Fibroblast of peridontal ligament (primary cell): ENCODE results near the gene GPR132.
"Not testable (repeated sequence)": the region's sequence is repeated elsewhere in the genome, so short reads cannot be mapped to it uniquely, and the experiment has no call there.

Experiments used
- DNase-seq: peaks from one replicate; pipeline ENCODE4 v3.0.0-alpha.2; 2010; ENCODE audit errors: extremely low read depth

The GPR132 gene

GRCh38 chr14:105075379-105076295, 10.4 kb upstream of the GPR132 start:
- peak; percentile 11 for DNase-seq

DNA sequence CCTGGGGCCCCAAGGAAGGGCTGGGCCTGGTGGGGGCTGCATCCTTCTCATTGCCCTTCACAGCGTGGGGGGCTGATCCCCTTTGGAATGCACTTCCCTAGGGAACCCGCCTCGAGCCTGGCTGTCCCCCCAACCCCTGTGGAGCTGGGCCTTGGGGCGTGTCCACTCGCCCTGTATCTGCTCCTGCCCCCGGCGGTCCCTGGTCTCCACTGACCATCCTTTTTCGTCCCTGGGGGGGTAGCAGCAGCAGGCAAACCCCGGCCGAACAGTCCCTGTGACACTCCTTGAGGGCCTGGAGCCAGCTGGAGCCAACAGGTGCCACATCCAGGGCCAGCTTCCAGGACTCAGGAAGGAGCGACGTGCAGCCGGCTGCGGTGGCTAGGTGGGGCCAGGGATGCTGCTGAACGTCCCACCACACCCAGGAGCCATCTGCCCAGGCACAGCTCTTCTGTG, 9.4 kb upstream of the GPR132 start:
- DNase-seq: no peak

DNA sequence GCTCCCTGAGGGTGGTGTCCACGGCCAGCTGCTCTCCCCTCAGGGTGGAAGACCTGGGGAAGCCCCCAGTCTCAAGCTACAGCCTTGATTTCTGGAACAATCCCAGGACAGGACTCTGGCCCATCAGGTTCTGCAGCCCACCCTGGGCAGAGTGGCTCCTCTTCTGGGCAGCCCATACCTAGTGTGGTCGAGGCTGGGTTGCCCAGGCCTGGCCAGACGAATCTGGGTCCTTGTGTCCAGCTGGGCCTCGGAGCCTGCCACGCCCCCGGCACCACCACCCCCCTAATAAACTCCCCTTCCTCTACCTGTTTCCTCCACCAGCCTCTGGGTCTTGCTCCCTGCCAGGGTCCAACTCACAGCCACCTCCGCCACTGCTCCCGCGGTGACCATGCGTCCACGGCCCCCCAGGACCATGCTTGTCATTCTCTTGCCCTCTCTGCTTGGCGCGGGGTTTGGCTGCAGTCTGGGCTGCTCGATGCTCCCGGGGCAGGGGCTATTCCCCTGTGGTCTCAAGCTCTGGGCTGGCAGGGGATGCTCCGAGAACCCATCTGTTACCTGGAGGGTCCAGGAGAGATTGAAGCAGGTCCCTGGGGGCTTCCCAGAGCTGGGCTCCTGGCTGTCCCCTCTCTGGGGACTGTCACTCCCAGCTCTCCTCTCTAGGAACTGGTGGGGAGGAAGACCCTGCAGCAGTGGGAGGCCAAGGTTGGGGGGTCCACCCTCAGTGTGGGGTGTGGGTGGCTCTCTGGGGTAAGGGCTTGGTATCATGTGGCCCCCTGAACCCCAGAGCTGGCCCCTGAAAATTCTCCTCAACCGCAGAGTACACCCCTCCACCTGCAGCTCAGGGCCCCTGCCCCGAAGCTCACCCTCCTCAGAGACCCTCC, 8.7 kb upstream of the GPR132 start:
- DNase-seq: no peak

- no peak for DNase-seq
These were observed 7.9 kb upstream of the GPR132 start for GRCh38 chr14:105072892-105073719.

DNA sequence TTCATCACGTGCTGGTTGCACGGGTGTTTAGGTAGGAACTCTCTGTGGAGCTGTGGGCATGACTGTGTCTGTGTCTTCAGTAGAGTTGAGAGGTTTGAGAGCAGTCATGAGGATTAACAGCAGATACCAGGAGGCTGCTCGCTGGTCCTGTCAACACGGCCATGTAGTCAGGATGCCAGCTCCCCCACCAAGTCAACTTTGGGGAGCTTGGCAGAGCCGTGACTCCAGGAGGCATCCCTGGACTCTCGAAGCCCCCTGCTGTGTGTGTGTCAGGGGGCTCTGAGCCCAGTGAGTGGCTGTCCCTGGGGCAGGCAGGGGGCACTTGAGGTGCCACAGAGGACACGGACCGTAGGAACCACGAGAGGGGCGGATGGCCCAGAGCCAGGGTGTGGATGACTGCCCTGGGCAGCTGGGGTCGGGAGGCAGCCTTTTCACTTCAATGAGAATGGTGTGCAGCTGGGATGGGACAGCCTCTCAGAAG, 7.2 kb upstream of the GPR132 start:
- no peak for DNase-seq

DNA sequence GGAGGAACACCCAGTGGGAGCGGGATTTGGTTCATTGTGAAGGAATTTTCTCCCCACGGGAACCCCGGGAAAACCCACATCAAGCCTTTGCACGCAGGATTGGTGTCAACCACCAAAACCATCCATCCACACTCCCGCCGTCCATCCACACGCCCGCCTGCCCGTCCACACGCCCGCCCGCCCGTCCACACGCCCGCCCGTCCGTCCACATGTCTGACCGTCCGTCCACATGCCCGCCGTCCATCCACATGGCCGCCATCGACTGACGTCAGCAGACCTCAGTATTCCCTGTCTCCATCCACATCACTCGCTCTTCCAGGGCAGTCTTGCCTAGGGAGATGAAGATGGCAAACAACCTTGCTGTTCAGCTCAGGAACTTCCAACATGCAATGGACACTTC, 6.7 kb upstream of the GPR132 start:
- no peak for DNase-seq

DNA sequence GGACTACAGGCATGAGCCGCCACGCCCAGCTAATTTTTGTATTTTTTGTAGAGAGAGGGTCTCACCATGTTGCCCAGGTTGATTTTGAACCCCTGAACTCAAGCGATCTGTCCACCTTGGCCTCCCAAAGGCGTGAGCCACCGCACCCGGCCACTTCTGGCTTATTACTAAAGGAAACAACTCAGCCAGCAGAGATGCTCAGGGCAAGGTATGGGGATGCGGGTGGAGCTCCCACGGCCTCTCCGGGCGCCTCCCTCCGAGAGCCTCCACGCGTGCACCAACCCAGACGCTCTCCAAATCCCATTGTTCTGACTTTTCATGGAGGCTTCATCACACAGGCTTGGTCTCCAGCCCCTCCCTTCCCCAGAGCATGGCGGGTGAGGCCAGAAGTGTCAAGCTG, 6.1 kb upstream of the GPR132 start:
- DNase-seq: no peak

DNA sequence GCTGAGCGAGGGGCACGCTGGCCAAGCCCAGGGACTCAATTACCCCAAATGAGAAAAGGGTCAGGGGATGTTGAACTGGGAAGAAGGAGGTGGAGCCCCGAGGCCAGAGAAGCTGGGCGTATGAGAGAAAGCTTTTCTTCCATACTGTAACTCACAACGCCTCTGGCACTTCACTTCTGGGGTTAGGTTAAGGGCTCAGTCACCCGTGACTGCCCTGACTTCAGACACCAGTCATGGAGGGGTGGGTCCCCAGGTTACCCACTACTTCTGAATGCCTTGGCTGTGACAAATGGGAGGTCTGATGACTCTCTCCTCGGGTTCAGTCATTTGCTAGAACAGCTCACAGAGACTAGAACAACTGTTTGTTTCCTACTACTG, 5.5 kb upstream of the GPR132 start:
- DNase-seq: no peak

- no peak for DNase-seq
These were observed 4.9 kb upstream of the GPR132 start for GRCh38 chr14:105069871-105070759.

- DNase-seq: no peak
These were observed 4.3 kb upstream of the GPR132 start for GRCh38 chr14:105069522-105069870.

GRCh38 chr14:105068818-105069217, 3.6 kb upstream of the GPR132 start:
- DNase-seq: no peak

GRCh38 chr14:105067969-105068301, 2.7 kb upstream of the GPR132 start:
- DNase-seq: no peak

GRCh38 chr14:105067140-105067968, 2.1 kb upstream of the GPR132 start:
- no peak for DNase-seq

GRCh38 chr14:105066240-105067071, 1.2 kb upstream of the GPR132 start:
- DNase-seq: no peak

- peak; percentile 12 for DNase-seq
These were observed 498 bp downstream of the GPR132 start for GRCh38 chr14:105064721-105065143.

DNA sequence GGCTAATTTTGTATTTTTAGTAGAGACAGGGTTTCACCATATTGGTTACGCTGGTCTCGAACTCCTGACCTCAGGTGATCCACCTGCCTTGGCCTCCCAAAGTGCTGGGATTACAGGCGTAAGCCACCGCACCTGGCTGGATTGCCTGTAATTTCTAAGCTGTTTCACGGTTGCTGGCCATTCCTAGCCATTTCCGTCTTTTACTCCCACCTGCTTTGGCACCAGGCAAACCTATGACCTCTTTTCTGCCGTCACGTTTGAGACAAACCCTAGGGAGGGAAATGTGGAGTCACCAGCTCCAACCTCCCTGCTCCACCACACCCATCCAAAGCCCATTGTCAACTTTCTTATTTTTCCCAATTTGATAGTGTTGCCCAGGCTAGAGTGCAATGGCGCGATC, 1.2 kb downstream of the GPR132 start:
- DNase-seq: no peak

- not testable (repeated sequence) for DNase-seq
These were observed 1.7 kb downstream of the GPR132 start for GRCh38 chr14:105063506-105063905.

DNA sequence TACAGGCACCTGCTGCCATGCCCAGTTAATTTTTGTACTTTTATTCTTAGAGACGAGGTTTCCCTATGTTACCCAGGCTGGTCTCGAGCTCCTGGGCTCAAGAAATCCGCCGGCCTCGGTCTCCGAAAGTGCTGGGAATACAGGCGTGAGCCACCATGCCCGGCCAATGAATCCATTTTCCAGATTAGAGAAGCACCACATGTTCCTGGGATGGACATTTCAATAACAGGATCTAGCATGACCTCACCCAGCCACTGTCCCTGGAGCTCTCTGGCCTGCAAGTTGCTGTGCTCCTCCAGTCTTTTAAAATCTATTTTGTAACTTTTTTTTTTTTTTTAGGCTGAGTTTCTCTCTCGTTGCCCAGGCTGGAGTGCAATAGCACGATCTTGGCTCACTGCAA, 2.2 kb downstream of the GPR132 start:
- DNase-seq: no peak

GRCh38 chr14:105062048-105062433, 3.2 kb downstream of the GPR132 start:
- DNase-seq: no peak
